Mesothelial cell of epicardium (in vitro differentiated cells): ENCODE results near the gene UBE2M. TPM values are rescaled to one million over a fixed set of nuclear protein-coding genes. Genes with fewer than 3 reads are reported as not detected.

Experiments used
- DNase-seq, 2 experiments: peaks; one replicate each; pipeline ENCODE4 v3.0.0; 2021; ENCODE audit warnings: low spot score in 2 of 2; ENCODE audit not compliant: unreplicated experiment in 2 of 2
- H3K27ac Mint-ChIP-seq: 2 replicates; pipeline ENCODE4 v1.8.0; 2021; ENCODE audit warnings: mixed read lengths
- H3K27me3 Mint-ChIP-seq: 2 replicates; pipeline ENCODE4 v1.8.0; 2021; ENCODE audit warnings: low read depth, mixed read lengths
- H3K36me3 Mint-ChIP-seq: 2 replicates; pipeline ENCODE4 v1.8.0; 2021; ENCODE audit warnings: mixed read lengths
- H3K4me1 Mint-ChIP-seq: 2 replicates; pipeline ENCODE4 v1.8.0; 2021; ENCODE audit warnings: mixed read lengths
- H3K4me3 Mint-ChIP-seq: 2 replicates; pipeline ENCODE4 v1.8.0; 2021; ENCODE audit warnings: mild to moderate bottlenecking, moderate library complexity, mixed read lengths
- H3K9me3 Mint-ChIP-seq: 2 replicates; pipeline ENCODE4 v1.8.0; 2021; ENCODE audit warnings: mixed read lengths
- CTCF ChIP-seq: fragments of 200-600 bp; sonication (generic); IDR thresholded peaks from one replicate; pipeline ENCODE4 v1.5.0; 2021; ENCODE audit warnings: antibody characterized with exemption; ENCODE audit not compliant: unreplicated experiment
- total RNA-seq: library from RNA; stranded (reverse); gene quantifications from 3 replicates; pipeline ENCODE4 v1.2.1, GENCODE V29; 2021

The UBE2M gene
- total RNA-seq, 1 donor from 2014 or later: 73.4 TPM

GRCh38 chr19:58516964-58517833 lies 41.2 kb downstream of the UBE2M start:
- DNase-seq: no peak
- no peaks in the 10 kb centered on the region for H3K36me3 Mint-ChIP-seq
- no peaks in the 10 kb centered on the region for H3K27me3 Mint-ChIP-seq
- no peak overlapping the region for H3K27ac Mint-ChIP-seq
- peaks cover 41% of the 10 kb centered on the region for H3K4me1 Mint-ChIP-seq
- peak overlapping the region; percentile 37 for H3K4me3 Mint-ChIP-seq
- no peaks in the 10 kb centered on the region for H3K9me3 Mint-ChIP-seq
- TF ChIP-seq CTCF: no peak

- peaks cover 41% of the 10 kb centered on the region for H3K4me1 Mint-ChIP-seq
- H3K9me3 Mint-ChIP-seq: no peaks in the 10 kb centered on the region
- peak overlapping the region; percentile 48 for H3K4me3 Mint-ChIP-seq
- no peak for TF ChIP-seq CTCF
- H3K36me3 Mint-ChIP-seq: no peaks in the 10 kb centered on the region
- no peaks in the 10 kb centered on the region for H3K27me3 Mint-ChIP-seq
- DNase-seq: no peak
- peak overlapping the region; percentile 60 for H3K27ac Mint-ChIP-seq
These were observed 42.1 kb downstream of the UBE2M start for GRCh38 chr19:58516246-58516836.

GRCh38 chr19:58515259-58515658 lies 43.2 kb downstream of the UBE2M start:
- H3K27me3 Mint-ChIP-seq: no peaks in the 10 kb centered on the region
- no peak for TF ChIP-seq CTCF

DNA sequence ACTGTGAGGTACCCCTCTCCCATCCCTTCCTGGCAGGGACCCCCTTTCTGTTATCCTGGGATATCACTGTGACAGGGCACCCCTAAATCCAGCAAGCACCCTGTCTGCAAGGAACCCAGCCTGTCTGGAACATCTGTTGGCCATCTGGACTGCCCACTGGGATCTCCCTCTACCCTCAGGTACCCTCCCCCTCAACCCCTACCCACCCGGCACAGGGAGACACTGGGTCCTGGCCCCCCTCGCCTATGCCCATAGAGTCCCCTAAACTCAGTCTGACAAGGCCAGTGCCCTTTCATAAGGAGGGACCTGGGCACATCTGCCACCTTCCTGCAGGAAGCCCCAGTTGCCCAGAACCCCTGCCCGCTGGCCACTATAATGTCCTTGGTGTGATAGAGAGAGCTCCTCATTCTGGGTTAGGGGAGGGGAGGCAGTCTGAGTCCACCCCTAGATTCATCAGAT lies 43.8 kb downstream of the UBE2M start:
- Mint-ChIP-seq H3K27ac (peak overlapping the region; percentile 67), H3K9me3 (no peaks in the 10 kb centered on the region), H3K27me3 (no peaks in the 10 kb centered on the region), H3K4me1 (peaks cover 32% of the 10 kb centered on the region), H3K4me3 (peak overlapping the region; percentile 71), H3K36me3 (no peaks in the 10 kb centered on the region)
- no peak for DNase-seq
- no peak for TF ChIP-seq CTCF

More at GRCh38 chr19:58515259-58515658, 43.2 kb downstream of the UBE2M start:
- Mint-ChIP-seq H3K9me3 (no peaks in the 10 kb centered on the region), H3K36me3 (no peaks in the 10 kb centered on the region), H3K4me1 (peaks cover 37% of the 10 kb centered on the region), H3K4me3 (peak overlapping the region; percentile 71), H3K27ac (peak overlapping the region; percentile 60)
- no peak for DNase-seq

GRCh38 chr19:58513694-58514563 lies 44.5 kb downstream of the UBE2M start:
- TF ChIP-seq CTCF: peak; percentile 95
- Mint-ChIP-seq H3K9me3 (no peaks in the 10 kb centered on the region), H3K27ac (peak overlapping the region; percentile 76)

More at GRCh38 chr19:58513694-58514563, 44.5 kb downstream of the UBE2M start:
- H3K36me3 Mint-ChIP-seq: no peaks in the 10 kb centered on the region
- DNase-seq: peak; percentile 90 to 96
- peak overlapping the region; percentile 71 for H3K4me3 Mint-ChIP-seq
- no peaks in the 10 kb centered on the region for H3K27me3 Mint-ChIP-seq
- H3K4me1 Mint-ChIP-seq: peaks cover 30% of the 10 kb centered on the region
